Suprapubic skin (tissue), 4 donors: ENCODE data around the gene TMEM63A. TPM values are rescaled to one million over a fixed set of nuclear protein-coding genes. Genes with fewer than 3 reads are reported as not detected.

Experiments used
- DNase-seq, 2 donors: peaks; one replicate each; pipeline ENCODE4 v3.0.0-alpha.2; 2019; ENCODE audit warnings: low spot score in 2 of 2
- H3K27ac ChIP-seq: fragments of 200-600 bp; sonication (generic); one replicate; pipeline ENCODE4 v1.5.1; 2019
- H3K27me3 ChIP-seq: fragments of 200-600 bp; sonication (generic); one replicate; pipeline ENCODE4 v1.5.1; 2019
- H3K36me3 ChIP-seq: fragments of 200-600 bp; sonication (generic); one replicate; pipeline ENCODE4 v1.5.1; 2019
- H3K4me1 ChIP-seq: fragments of 200-600 bp; sonication (generic); one replicate; pipeline ENCODE4 v1.5.1; 2019
- H3K4me3 ChIP-seq: fragments of 200-600 bp; sonication (generic); one replicate; pipeline ENCODE4 v1.5.1; 2019; ENCODE audit warnings: mild to moderate bottlenecking
- H3K9me3 ChIP-seq: fragments of 200-600 bp; sonication (generic); one replicate; pipeline ENCODE4 v1.5.1; 2019
- EP300 ChIP-seq: sonication (generic); formaldehyde crosslinking; IDR thresholded peaks from one replicate; pipeline ENCODE4 v1.6.1; 2017; ENCODE audit warnings: antibody characterized with exemption
- POLR2A ChIP-seq, 2 donors: fragments of 450-650 bp; IDR thresholded peaks; one replicate each; pipeline ENCODE4 v1.6.1; 2017; ENCODE audit warnings: antibody characterized with exemption in 2 of 2, mild to moderate bottlenecking in 2 of 2, moderate library complexity in 2 of 2
- POLR2AphosphoS5 ChIP-seq, 3 donors: sonication (generic); formaldehyde crosslinking; IDR thresholded peaks; one replicate each; pipeline ENCODE4 v1.6.1; 2017; ENCODE audit warnings: antibody characterized with exemption in 3 of 3
- WGBS: methylation state at CpG from one replicate; pipeline ENCODE4 v1.1.5; 2018; 5-methylcytosine and 5-hydroxymethylcytosine counted together
- total RNA-seq, 4 donors: library from RNA; depleted of rRNA; stranded (reverse); fragments of >200 nt; gene quantifications; one replicate each; pipeline ENCODE4 v1.1.0, GENCODE V29; 2016
- TF ChIP-seq, protein P1 (sequence below), 2 donors: fragments of 200-600 bp in 1 of 2; fragments of 450-650 bp in 1 of 2; sonication (generic) in 1 of 2; IDR thresholded peaks; one replicate each; pipeline ENCODE4 v1.5.1; 2016 to 2019; ENCODE audit warnings: antibody characterized with exemption in 2 of 2, mild to moderate bottlenecking in 1 of 2, moderate library complexity in 1 of 2

Gene TMEM63A
- total RNA-seq, 4 donors from 2014 or later = 32.6 to 162 (median 48.9) TPM

GRCh38 chr1:225862581-225862950 lies 19.6 kb downstream of the TMEM63A start:
- WGBS = 80% methylated on average over 11 of the region's 13 CpGs
- TF ChIP-seq EP300 = no peak
- TF ChIP-seq POLR2A (IDR thresholded peaks at IDR 0.05) = no peak
- TF ChIP-seq, protein P1, sequence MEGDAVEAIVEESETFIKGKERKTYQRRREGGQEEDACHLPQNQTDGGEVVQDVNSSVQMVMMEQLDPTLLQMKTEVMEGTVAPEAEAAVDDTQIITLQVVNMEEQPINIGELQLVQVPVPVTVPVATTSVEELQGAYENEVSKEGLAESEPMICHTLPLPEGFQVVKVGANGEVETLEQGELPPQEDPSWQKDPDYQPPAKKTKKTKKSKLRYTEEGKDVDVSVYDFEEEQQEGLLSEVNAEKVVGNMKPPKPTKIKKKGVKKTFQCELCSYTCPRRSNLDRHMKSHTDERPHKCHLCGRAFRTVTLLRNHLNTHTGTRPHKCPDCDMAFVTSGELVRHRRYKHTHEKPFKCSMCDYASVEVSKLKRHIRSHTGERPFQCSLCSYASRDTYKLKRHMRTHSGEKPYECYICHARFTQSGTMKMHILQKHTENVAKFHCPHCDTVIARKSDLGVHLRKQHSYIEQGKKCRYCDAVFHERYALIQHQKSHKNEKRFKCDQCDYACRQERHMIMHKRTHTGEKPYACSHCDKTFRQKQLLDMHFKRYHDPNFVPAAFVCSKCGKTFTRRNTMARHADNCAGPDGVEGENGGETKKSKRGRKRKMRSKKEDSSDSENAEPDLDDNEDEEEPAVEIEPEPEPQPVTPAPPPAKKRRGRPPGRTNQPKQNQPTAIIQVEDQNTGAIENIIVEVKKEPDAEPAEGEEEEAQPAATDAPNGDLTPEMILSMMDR (IDR thresholded peaks at IDR 0.05) = no peak
- no peak for TF ChIP-seq POLR2AphosphoS5 (IDR thresholded peaks at IDR 0.05)
- H3K27ac ChIP-seq = no peak overlapping the region
- H3K9me3 ChIP-seq = no peaks in the 10 kb centered on the region
- no peaks in the 10 kb centered on the region for H3K27me3 ChIP-seq
- H3K4me3 ChIP-seq = no peak overlapping the region
- H3K36me3 ChIP-seq = peaks cover 97% of the 10 kb centered on the region
- no peak for DNase-seq
- no peaks in the 10 kb centered on the region for H3K4me1 ChIP-seq

DNA sequence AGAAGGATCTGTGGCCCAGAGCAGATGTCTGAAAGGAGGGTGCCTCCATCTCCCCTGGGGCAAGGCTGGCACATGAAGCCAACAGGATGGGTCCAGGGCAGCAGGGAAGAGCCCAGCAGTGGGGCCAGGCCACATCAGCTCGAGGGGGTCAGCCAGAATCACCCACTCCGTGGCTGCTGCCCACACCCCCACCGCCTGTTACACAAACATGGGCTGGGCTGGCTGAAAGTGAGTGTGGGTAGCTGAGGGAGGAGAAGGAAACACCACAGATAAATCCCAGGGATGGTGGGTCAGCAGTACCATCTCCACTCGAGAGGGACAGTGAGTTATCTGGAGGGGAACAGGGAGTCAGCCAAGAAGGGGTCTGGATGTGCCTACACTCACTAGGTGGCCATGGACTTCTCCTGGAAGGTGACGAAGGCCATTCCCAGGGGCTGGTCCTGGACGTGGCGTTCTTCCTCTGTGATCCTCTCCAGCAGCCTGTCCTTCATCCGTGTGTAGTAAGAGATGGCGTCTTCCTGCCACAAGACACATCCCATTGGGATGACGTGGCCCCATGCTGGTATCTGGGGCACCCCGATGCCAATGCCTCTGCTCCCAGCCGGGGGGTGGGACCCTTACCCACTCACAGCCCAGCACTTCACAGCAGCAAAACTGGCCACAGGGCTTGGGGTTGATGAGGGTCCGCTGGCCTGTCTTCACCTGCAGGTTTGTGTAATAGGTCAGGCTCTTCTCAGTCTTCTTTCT lies 20.2 kb downstream of the TMEM63A start:
- no peak overlapping the region for H3K27ac ChIP-seq
- no peak overlapping the region for H3K4me3 ChIP-seq
- DNase-seq = no peak
- WGBS = 90% methylated on average over 5 of the region's 13 CpGs
- H3K27me3 ChIP-seq = no peaks in the 10 kb centered on the region
- H3K36me3 ChIP-seq = peaks cover 97% of the 10 kb centered on the region
- H3K9me3 ChIP-seq = no peaks in the 10 kb centered on the region
- H3K4me1 ChIP-seq = no peaks in the 10 kb centered on the region
- TF ChIP-seq POLR2A (IDR thresholded peaks at IDR 0.05) (no peak), EP300 (no peak), POLR2AphosphoS5 (IDR thresholded peaks at IDR 0.05) (no peak)
- TF ChIP-seq, protein P1 (IDR thresholded peaks at IDR 0.05) = no peak

DNA sequence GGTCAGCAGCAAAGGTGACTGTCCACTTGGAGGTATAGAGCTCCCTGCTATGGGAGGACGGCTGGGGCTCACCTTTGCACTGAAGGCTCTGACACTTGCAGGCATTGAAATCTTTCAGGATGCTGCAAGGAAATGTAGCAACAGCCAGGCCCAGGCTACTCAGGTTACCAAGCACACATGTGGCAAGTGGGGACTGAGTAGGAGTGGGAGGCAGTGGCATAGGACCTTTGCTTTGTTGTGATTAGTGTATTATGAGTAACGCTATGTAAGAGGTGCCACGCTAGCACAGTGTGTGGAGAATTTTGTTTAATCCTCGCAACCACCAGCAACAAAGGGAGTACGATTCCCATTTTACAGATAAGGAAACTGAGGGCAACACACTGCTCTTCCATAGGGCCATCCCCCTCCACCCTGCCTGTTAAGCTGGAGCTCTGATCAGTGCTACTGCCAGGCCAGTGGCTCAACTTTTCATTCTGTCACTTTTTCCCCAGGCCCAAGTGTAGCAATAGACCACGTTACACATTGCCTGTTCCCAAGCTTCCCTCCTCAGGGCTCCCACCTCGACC lies 21.2 kb downstream of the TMEM63A start:
- 95% methylated on average over 6 of the region's 7 CpGs for WGBS
- Histone ChIP-seq H3K27ac (no peak overlapping the region), H3K9me3 (no peaks in the 10 kb centered on the region), H3K27me3 (no peaks in the 10 kb centered on the region), H3K36me3 (peaks cover 94% of the 10 kb centered on the region), H3K4me1 (no peaks in the 10 kb centered on the region), H3K4me3 (no peak overlapping the region)
- no peak for TF ChIP-seq EP300
- no peak for TF ChIP-seq POLR2AphosphoS5 (IDR thresholded peaks at IDR 0.05)
- TF ChIP-seq POLR2A (IDR thresholded peaks at IDR 0.05) = no peak
- TF ChIP-seq, protein P1 (IDR thresholded peaks at IDR 0.05) = no peak
- DNase-seq = no peak

DNA sequence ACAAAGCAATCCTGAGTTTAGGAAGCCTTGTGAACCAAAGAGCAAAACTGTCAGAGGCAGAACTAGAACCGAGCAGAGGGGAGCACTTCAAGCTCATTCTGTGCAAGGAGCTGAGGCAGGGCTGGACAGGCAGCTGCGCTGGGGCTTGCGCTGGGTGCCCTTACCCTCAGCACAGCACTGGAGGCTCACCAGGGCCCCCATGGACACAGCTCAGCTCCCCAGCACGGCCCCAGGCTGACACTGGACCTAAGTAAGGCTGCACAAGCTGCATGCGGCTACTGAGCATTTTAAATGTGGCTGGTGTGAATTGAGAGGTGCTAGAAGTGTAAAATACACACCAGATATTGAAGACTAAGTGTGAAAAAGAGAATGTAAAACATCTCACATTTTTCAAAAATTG lies 22.1 kb downstream of the TMEM63A start:
- H3K4me1 ChIP-seq = no peaks in the 10 kb centered on the region
- no peak overlapping the region for H3K27ac ChIP-seq
- TF ChIP-seq, protein P1 (IDR thresholded peaks at IDR 0.05) = no peak
- no peak for TF ChIP-seq EP300
- TF ChIP-seq POLR2A (IDR thresholded peaks at IDR 0.05) = no peak
- TF ChIP-seq POLR2AphosphoS5 (IDR thresholded peaks at IDR 0.05) = no peak
- 91% methylated on average over 5 of the region's 5 CpGs for WGBS
- DNase-seq = no peak
- H3K27me3 ChIP-seq = no peaks in the 10 kb centered on the region
- H3K4me3 ChIP-seq = no peak overlapping the region
- no peaks in the 10 kb centered on the region for H3K9me3 ChIP-seq
- peaks cover 92% of the 10 kb centered on the region for H3K36me3 ChIP-seq

DNA sequence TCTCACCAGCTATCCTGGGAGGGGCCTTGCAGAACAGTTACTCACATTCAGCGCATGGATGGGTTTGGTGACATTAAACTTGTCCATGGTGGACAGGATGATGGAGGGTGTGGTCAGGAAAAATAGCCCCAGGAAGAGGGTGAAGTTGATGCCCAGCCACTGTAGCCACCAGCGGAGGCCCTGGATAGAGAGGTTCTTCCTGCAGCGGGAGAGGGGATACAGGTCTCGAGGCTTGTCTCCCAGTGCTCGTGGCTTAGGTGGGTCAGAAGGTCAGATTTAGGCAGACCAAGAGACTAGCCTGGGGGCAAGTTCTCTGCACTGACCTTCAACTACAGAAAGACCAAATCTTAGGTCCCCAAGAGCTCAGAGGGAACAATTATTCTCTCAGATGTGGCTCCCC lies 23.0 kb downstream of the TMEM63A start:
- TF ChIP-seq, protein P1 (IDR thresholded peaks at IDR 0.05) = no peak
- TF ChIP-seq POLR2A (IDR thresholded peaks at IDR 0.05) = no peak
- 95% methylated on average over 2 of the region's 5 CpGs for WGBS
- peaks cover 92% of the 10 kb centered on the region for H3K36me3 ChIP-seq

More for the DNA sequence above, 23.0 kb downstream of the TMEM63A start:
- Histone ChIP-seq H3K27me3 (no peaks in the 10 kb centered on the region), H3K4me1 (no peaks in the 10 kb centered on the region), H3K4me3 (no peak overlapping the region), H3K9me3 (no peaks in the 10 kb centered on the region), H3K27ac (no peak overlapping the region)
- DNase-seq = no peak
